GM20000 (cell line): ENCODE results near the gene PPP1R3F.

Source experiments
- DNase-seq: peaks from one replicate; pipeline ENCODE4 v3.0.0; 2012; ENCODE audit warnings: low spot score
- CTCF ChIP-seq: IDR thresholded peaks from 2 replicates; pipeline ENCODE4 v1.5.1; 2012; ENCODE audit warnings: mild to moderate bottlenecking, control low read depth; ENCODE audit errors: extremely low read depth, missing control alignments

PPP1R3F gene

GRCh38 chrX:49257846-49258748, 11.5 kb upstream of the PPP1R3F start:
- no peak for TF ChIP-seq CTCF
- DNase-seq = no peak

GRCh38 chrX:49258749-49259124, 10.9 kb upstream of the PPP1R3F start:
- TF ChIP-seq CTCF = no peak
- DNase-seq = no peak

GRCh38 chrX:49260221-49260985, 9.2 kb upstream of the PPP1R3F start:
- DNase-seq = no peak

GRCh38 chrX:49262603-49263002, 7.0 kb upstream of the PPP1R3F start:
- TF ChIP-seq CTCF = no peak
- no peak for DNase-seq

More at GRCh38 chrX:49260221-49260985, 9.2 kb upstream of the PPP1R3F start:
- TF ChIP-seq CTCF = no peak

- DNase-seq = no peak
- no peak for TF ChIP-seq CTCF
Observed at GRCh38 chrX:49263631-49264030, 6.0 kb upstream of the PPP1R3F start.

GRCh38 chrX:49264460-49264859, 5.1 kb upstream of the PPP1R3F start, which contains the start of gene FOXP3:
FOXP3 (minus strand) TSS chrX:49264710; CDS start chrX:49258505, 6,205 bp downstream.
- DNase-seq = no peak

More at GRCh38 chrX:49264460-49264859, 5.1 kb upstream of the PPP1R3F start, which contains the start of gene FOXP3:
- TF ChIP-seq CTCF = no peak
